ENCODE results near the gene CLEC2D.
"Not testable (repeated sequence)": the region's sequence is repeated elsewhere in the genome, so short reads cannot be mapped to it uniquely, and the experiment has no call there.

The CLEC2D gene

GRCh38 chr12:9730011-9730410, 60.5 kb downstream of the CLEC2D start:
- DNase-seq (ENCODE audit: low spot score) = no peak

- no peak for DNase-seq (ENCODE audit: low spot score)
Measured at GRCh38 chr12:9730591-9730990, 61.1 kb downstream of the CLEC2D start.

GRCh38 chr12:9731393-9731792, 61.9 kb downstream of the CLEC2D start:
- no peak for DNase-seq (ENCODE audit: low spot score)

- no peak for DNase-seq (ENCODE audit: low spot score)
Measured at GRCh38 chr12:9731797-9732196, 62.3 kb downstream of the CLEC2D start.

GRCh38 chr12:9732921-9733461, 63.5 kb downstream of the CLEC2D start, which contains the start of gene CLECL1:
TSS of gene CLECL1 (minus strand) at chr12:9733097.
- no peak for DNase-seq (ENCODE audit: low spot score)

- no peak for DNase-seq (ENCODE audit: low spot score)
Measured at GRCh38 chr12:9735601-9736000, 66.1 kb downstream of the CLEC2D start.

- no peak for DNase-seq (ENCODE audit: low spot score)
Measured at GRCh38 chr12:9736936-9737705, 67.6 kb downstream of the CLEC2D start.

GRCh38 chr12:9738905-9739304, 69.4 kb downstream of the CLEC2D start:
- DNase-seq (ENCODE audit: low spot score) = not testable (repeated sequence)

- DNase-seq (ENCODE audit: low spot score) = not testable (repeated sequence)
Measured at GRCh38 chr12:9739404-9740105, 70.0 kb downstream of the CLEC2D start.

- DNase-seq (ENCODE audit: low spot score) = no peak
Measured at GRCh38 chr12:9740106-9740750, 70.7 kb downstream of the CLEC2D start.

GRCh38 chr12:9741726-9742125, 72.2 kb downstream of the CLEC2D start:
- no peak for DNase-seq (ENCODE audit: low spot score)

GRCh38 chr12:9742661-9743060, 73.1 kb downstream of the CLEC2D start:
- no peak for DNase-seq (ENCODE audit: low spot score)

- no peak for DNase-seq (ENCODE audit: low spot score)
Measured at GRCh38 chr12:9745199-9745598, 75.7 kb downstream of the CLEC2D start.

All from COLO829 (cell line).